Right lobe of liver (tissue), 6 donors: ENCODE data around the gene FTO. TPM values are rescaled to one million over a fixed set of nuclear protein-coding genes. Genes with fewer than 3 reads are reported as not detected.
A peak's percentile ranks its signal among the peaks of the same experiment; 100 is the strongest.

ENCODE experiments used
- ATAC-seq, 4 donors: fragments of 200-7000 bp; cut with Tn5 transposase; one replicate each; pipeline ENCODE4 v1.9.1; 2020; ENCODE audit warnings: mild to moderate bottlenecking in 4 of 4, moderate library complexity in 4 of 4
- DNase-seq, 3 donors: peaks; one replicate each; pipeline ENCODE4 v3.0.0-alpha.2; 2020
- H3K27ac ChIP-seq, 3 donors: fragments of 200-600 bp; one replicate each; pipeline ENCODE4 v1.8.0; 2022
- H3K27me3 ChIP-seq, 2 donors: fragments of 200-600 bp; one replicate each; pipeline ENCODE4 v1.8.0; 2022
- H3K36me3 ChIP-seq, 4 donors: fragments of 200-600 bp; sonication (generic) in 1 of 4; one replicate each; pipeline versions ENCODE4 v1.5.1 to v1.8.0; 2017 to 2022; ENCODE audit warnings: control low read depth in 1 of 4
- H3K4me1 ChIP-seq, 4 donors: fragments of 200-600 bp; sonication (generic) in 1 of 4; one replicate each; pipeline versions ENCODE4 v1.5.1 to v1.8.0; 2017 to 2022; ENCODE audit warnings: control low read depth in 1 of 4
- H3K4me3 ChIP-seq, 3 donors: fragments of 200-600 bp; one replicate each; pipeline ENCODE4 v1.8.0; 2022
- H3K9me3 ChIP-seq, 4 donors: fragments of 200-600 bp; sonication (generic) in 1 of 4; one replicate each; pipeline versions ENCODE4 v1.5.1 to v1.8.0; 2017 to 2022; ENCODE audit warnings: control low read depth in 1 of 4
- CTCF ChIP-seq, 4 donors: fragments of 200-600 bp in 3 of 4; fragments of 450-650 bp in 1 of 4; IDR thresholded peaks; one replicate each; pipeline versions ENCODE4 v1.5.1 to v1.8.0; 2016 to 2022; ENCODE audit warnings: antibody characterized with exemption in 4 of 4, mild to moderate bottlenecking in 2 of 4
- POLR2A ChIP-seq: fragments of 450-650 bp; IDR thresholded peaks from one replicate; pipeline ENCODE4 v1.6.1; 2017; ENCODE audit warnings: antibody characterized with exemption, mild to moderate bottlenecking
- WGBS: methylation state at CpG from one replicate; pipeline ENCODE4 v1.1.6; 2018; ENCODE audit warnings: low coverage, low lambda C conversion rate; ENCODE audit not compliant: insufficient coverage; ENCODE audit errors: missing lambda C conversion rate; 5-methylcytosine and 5-hydroxymethylcytosine counted together
- intact Hi-C, 2 donors: fragments of 100-400 bp; cut with DNase I; formaldehyde crosslinking; loops; one replicate each; pipeline versions ENCODE4 v1.11.2 to v1.14.1; 2022
- total RNA-seq, 6 experiments: library from RNA; depleted of rRNA in 2 of 6; stranded (reverse); fragments of >200 nt in 2 of 6; fragmentation: NEBNext Ultra II Directional in 3 of 6; extraction: Animal tissue kit (Norgen Biotek cat#: 25700) in 3 of 6; gene quantifications; one replicate each; pipeline versions ENCODE4 v1.1.0 to v1.2.4, GENCODE V29; 2016 to 2023
- donor health status: DM: no; HTN: yes; CAD: no.
- donor health status: DM: no; HTN: no; CAD: no.
- donor health status: DM: no; HTN: no; CAD: no.
- donor health status: DM: no; HTN: yes; CAD: no.
- donor health status: DM: no; HTN: yes; CAD: no.

The FTO gene
- total RNA-seq, 6 experiments from 2014 or later: 28.9 to 51.6 (median 33.6) TPM

- ATAC-seq (peak in 3 of 4 donors; percentile 53 to 88 (median 85)), DNase-seq (peak in 1 of 3 donors; percentile 27)
- 22% methylated on average over 3 of the region's 3 CpGs for WGBS
Observed at GRCh38 chr16:53782148-53782547, 78.2 kb downstream of the FTO start.

GRCh38 chr16:53784291-53784690, 80.3 kb downstream of the FTO start:
- Histone ChIP-seq H3K4me3 (no peak overlapping the region), H3K36me3 (no peaks in the 10 kb centered on the region), H3K9me3 (no peaks in the 10 kb centered on the region), H3K27ac (no peak overlapping the region), H3K4me1 (peaks cover 0 to 17% (median 5%) of the 10 kb centered on the region in 4 donors), H3K27me3 (no peaks in the 10 kb centered on the region)
- ATAC-seq: no peak
- TF ChIP-seq CTCF (IDR thresholded peaks at IDR 0.05) (no peak), POLR2A (no peak)
- 80% methylated on average over 1 of the region's 1 CpG for WGBS
- intact Hi-C loops: no loop called here
- DNase-seq: no peak

More at GRCh38 chr16:53782148-53782547, 78.2 kb downstream of the FTO start:
- Histone ChIP-seq H3K4me3 (no peak overlapping the region), H3K9me3 (no peaks in the 10 kb centered on the region), H3K27ac (no peak overlapping the region), H3K4me1 (peaks cover 0 to 22% (median 10%) of the 10 kb centered on the region in 4 donors), H3K27me3 (no peaks in the 10 kb centered on the region), H3K36me3 (no peaks in the 10 kb centered on the region)
- intact Hi-C loops: no loop called here
- TF ChIP-seq CTCF (IDR thresholded peaks at IDR 0.05) (no peak), POLR2A (no peak)

GRCh38 chr16:53785044-53785443, 81.1 kb downstream of the FTO start:
- Histone ChIP-seq H3K9me3 (no peaks in the 10 kb centered on the region), H3K27me3 (no peaks in the 10 kb centered on the region), H3K4me3 (no peak overlapping the region), H3K4me1 (peaks cover 0 to 17% (median 5%) of the 10 kb centered on the region in 4 donors), H3K27ac (no peak overlapping the region), H3K36me3 (no peaks in the 10 kb centered on the region)
- ATAC-seq (no peak), DNase-seq (no peak)
- intact Hi-C loops: no loop called here
- TF ChIP-seq POLR2A: no peak
- no peak for TF ChIP-seq CTCF (IDR thresholded peaks at IDR 0.05)

- 90% methylated on average over 3 of the region's 3 CpGs for WGBS
- no peak for TF ChIP-seq CTCF (IDR thresholded peaks at IDR 0.05)
- no peak for TF ChIP-seq POLR2A
- Histone ChIP-seq H3K27me3 (no peaks in the 10 kb centered on the region), H3K36me3 (no peaks in the 10 kb centered on the region), H3K4me3 (no peak overlapping the region), H3K4me1 (peaks cover 0 to 15% (median 5%) of the 10 kb centered on the region in 4 donors), H3K9me3 (no peaks in the 10 kb centered on the region), H3K27ac (no peak overlapping the region)
- no peak for ATAC-seq
- no peak for DNase-seq
- intact Hi-C loops: no loop called here
Observed at GRCh38 chr16:53785916-53786315, 82.0 kb downstream of the FTO start.

GRCh38 chr16:53787423-53787822, 83.5 kb downstream of the FTO start:
- Histone ChIP-seq H3K9me3 (no peaks in the 10 kb centered on the region), H3K27me3 (no peaks in the 10 kb centered on the region), H3K4me1 (peaks cover 0 to 5% (median 0%) of the 10 kb centered on the region in 4 donors), H3K27ac (no peak overlapping the region), H3K4me3 (no peak overlapping the region), H3K36me3 (no peaks in the 10 kb centered on the region)
- ATAC-seq: no peak
- WGBS: 95% methylated on average over 2 of the region's 2 CpGs
- no peak for DNase-seq
- TF ChIP-seq POLR2A (no peak), CTCF (IDR thresholded peaks at IDR 0.05) (no peak)
- intact Hi-C loops: no loop called here
